Vagina (tissue), 2 donors: Measurements from ENCODE around the gene RIPK1.

ENCODE experiments used
- CTCF ChIP-seq, 3 experiments: fragments of 450-650 bp in 2 of 3; fragments of 200-600 bp in 1 of 3; sonication (generic) in 1 of 3; IDR thresholded peaks; one replicate each; pipeline ENCODE4 v1.5.1; 2017 to 2019; ENCODE audit warnings: antibody characterized with exemption in 3 of 3, mild to moderate bottlenecking in 2 of 3, moderate library complexity in 2 of 3
- POLR2A ChIP-seq, 2 donors: fragments of 450-650 bp; IDR thresholded peaks; one replicate each; pipeline ENCODE4 v1.6.1; 2017; ENCODE audit warnings: antibody characterized with exemption in 2 of 2, mild to moderate bottlenecking in 2 of 2, moderate library complexity in 2 of 2
- POLR2AphosphoS5 ChIP-seq, 2 donors: sonication (generic); formaldehyde crosslinking; IDR thresholded peaks; one replicate each; pipeline ENCODE4 v1.9.0; 2017; ENCODE audit warnings: antibody characterized with exemption in 2 of 2, mild to moderate bottlenecking in 2 of 2, low read depth in 1 of 2; ENCODE audit not compliant: insufficient read depth in 1 of 2

GRCh38 chr6:3135668-3136291 is 67.5 kb downstream of the RIPK1 start:
- TF ChIP-seq CTCF (IDR thresholded peaks at IDR 0.05) (no peak), POLR2AphosphoS5 (IDR thresholded peaks at IDR 0.05; ENCODE audit: insufficient read depth in 1 of 2, low read depth in 1 of 2) (no peak), POLR2A (IDR thresholded peaks at IDR 0.05) (no peak)
